22Rv1 (cell line): ENCODE measurements around the gene POC1A.

Experiments
- H3K27ac ChIP-seq: fragments of 450-650 bp; 2 replicates; pipeline ENCODE4 v1.5.1; 2017
- CTCF ChIP-seq: fragments of 450-650 bp; IDR thresholded peaks from 2 replicates; pipeline ENCODE4 v1.5.1; 2017; ENCODE audit warnings: mild to moderate bottlenecking
- ZFX ChIP-seq: fragments of 450-650 bp; IDR thresholded peaks from 2 replicates; pipeline ENCODE4 v1.6.1; 2017; ENCODE audit warnings: antibody characterized with exemption, borderline replicate concordance

Gene POC1A

GRCh38 chr3:52025453-52025852, 128.8 kb downstream of the POC1A start:
- TF ChIP-seq ZFX (no peak), CTCF (no peak)

More at GRCh38 chr3:52025453-52025852, 128.8 kb downstream of the POC1A start:
- H3K27ac ChIP-seq, result no peak overlapping the region
